HCT116 (cell line): ENCODE data around the gene CELF3. TPM values are rescaled to one million over a fixed set of nuclear protein-coding genes. Genes with fewer than 3 reads are reported as not detected.

ENCODE experiments used
- ATAC-seq: fragments of 200-7000 bp; cut with Tn5 transposase; 2 replicates; pipeline ENCODE4 v1.9.1; 2020; ENCODE audit warnings: mild to moderate bottlenecking, moderate library complexity
- BruUV-seq: library from RNA; stranded (reverse); fragments of 400-500 nt; replicated peaks from 2 replicates; lab custom pipeline; 2021; lab: Mats Ljungman, UMichigan
- CTCF ChIA-PET: fragments of 300-600 bp; sonication (Branson Sonifier 250); formaldehyde crosslinking; loops from one replicate; lab custom pipeline; 2021; ENCODE audit warnings: antibody characterized with exemption; lab: Charles Lee
- POLR2A ChIA-PET: fragments of 300-600, 350-600 bp; sonication (Branson Sonifier 250); formaldehyde crosslinking; loops from one replicate; lab custom pipeline; 2021; ENCODE audit warnings: antibody characterized with exemption; lab: Charles Lee
- RAD21 ChIA-PET, 2 experiments: fragments of 300-600 bp; sonication (Branson Sonifier 250); formaldehyde crosslinking; loops; one replicate each; lab custom pipeline; 2023; ENCODE audit warnings: low total read pairs in 2 of 2; ENCODE audit not compliant: uncharacterized antibody in 2 of 2, unreplicated experiment in 2 of 2, low non-redundant PET in 1 of 2; lab: Charles Lee
- DNase-seq: peaks from one replicate; pipeline ENCODE4 v3.0.0-alpha.2; 2010; ENCODE audit warnings: low read depth, low spot score
- H2AFZ ChIP-seq: fragments of 200-600 bp; shearing (Covaris generic), sonication (generic); 2 replicates; pipeline ENCODE4 v1.6.1; 2017; ENCODE audit warnings: low read depth, mixed run types, mixed read lengths, antibody characterized with exemption, low read length; ENCODE audit not compliant: poor library complexity, severe bottlenecking
- H3K27ac ChIP-seq: 2 replicates; pipeline ENCODE4 v1.5.1; 2012; ENCODE audit warnings: low read depth, low read length
- H3K27me3 ChIP-seq: fragments of 200-600 bp; sonication (generic); 2 replicates; pipeline ENCODE4 v1.6.1; 2016; ENCODE audit warnings: mixed run types, low read length, mixed read lengths; ENCODE audit not compliant: insufficient read depth
- H3K36me3 ChIP-seq, 2 experiments: fragments of 200-500 bp in 1 of 2; fragments of 200-600 bp in 1 of 2; sonication (Bioruptor generic) in 1 of 2; sonication (generic) in 1 of 2; 2 replicates each; pipeline versions ENCODE4 v1.5.1 to v1.6.1; 2014 to 2016; ENCODE audit warnings: low read length in 2 of 2, inconsistent platforms in 1 of 2, mixed read lengths in 1 of 2, mixed run types in 1 of 2; ENCODE audit not compliant: insufficient read depth in 2 of 2, control insufficient read depth in 1 of 2
- H3K4me1 ChIP-seq, 2 experiments: fragments of 200-600 bp in 1 of 2; sonication (generic) in 1 of 2; 2 replicates each; pipeline versions ENCODE4 v1.5.1 to v1.6.1; 2012 to 2017; ENCODE audit warnings: low read length in 2 of 2, inconsistent platforms in 1 of 2, mild to moderate bottlenecking in 1 of 2, mixed read lengths in 1 of 2, mixed run types in 1 of 2, moderate library complexity in 1 of 2; ENCODE audit not compliant: insufficient read depth in 2 of 2, control insufficient read depth in 1 of 2
- H3K4me2 ChIP-seq: fragments of 200-600 bp; sonication (generic); 2 replicates; pipeline ENCODE4 v1.6.1; 2017; ENCODE audit warnings: mixed run types, low read length, mixed read lengths
- H3K4me3 ChIP-seq, 2 experiments: fragments of 200-600 bp in 1 of 2; sonication (generic) in 1 of 2; replicated peaks in 1 of 2; 2 replicates each; pipeline ENCODE4 v1.5.1; 2011 to 2016; ENCODE audit warnings: low read length in 2 of 2, control low read depth in 1 of 2, low read depth in 1 of 2, mild to moderate bottlenecking in 1 of 2, mixed read lengths in 1 of 2, mixed run types in 1 of 2
- H3K79me2 ChIP-seq: fragments of 200-600 bp; sonication (generic); 2 replicates; pipeline ENCODE4 v1.6.1; 2017; ENCODE audit warnings: mild to moderate bottlenecking, mixed run types, low read length, moderate library complexity, mixed read lengths; ENCODE audit not compliant: insufficient read depth
- H3K9ac ChIP-seq: fragments of 200-600 bp; sonication (generic); 2 replicates; pipeline ENCODE4 v1.6.1; 2016; ENCODE audit warnings: low read length, mixed read lengths
- H3K9me2 ChIP-seq: fragments of 200-600 bp; sonication (generic), shearing (Covaris generic); 2 replicates; pipeline ENCODE4 v1.6.1; 2017; ENCODE audit warnings: mixed run types, mild to moderate bottlenecking, moderate library complexity; ENCODE audit not compliant: insufficient read depth
- H3K9me3 ChIP-seq, 2 experiments: fragments of 200-500 bp in 1 of 2; fragments of 200-600 bp in 1 of 2; sonication (Bioruptor generic) in 1 of 2; sonication (generic) in 1 of 2; 2 replicates each; pipeline ENCODE4 v1.6.1; 2014 to 2017; ENCODE audit warnings: low read length in 2 of 2, mixed read lengths in 2 of 2, inconsistent platforms in 1 of 2, low read depth in 1 of 2, mild to moderate bottlenecking in 1 of 2, mixed run types in 1 of 2, moderate library complexity in 1 of 2; ENCODE audit not compliant: control insufficient read depth in 1 of 2, insufficient read depth in 1 of 2
- H4K20me1 ChIP-seq: fragments of 200-600 bp; sonication (generic), shearing (Covaris generic); 2 replicates; pipeline ENCODE4 v1.6.1; 2017; ENCODE audit warnings: mixed run types, mild to moderate bottlenecking, moderate library complexity; ENCODE audit not compliant: insufficient read depth
- CEBPB ChIP-seq: IDR thresholded peaks from 2 replicates; pipeline ENCODE4 v1.6.1; 2012; ENCODE audit warnings: low read depth
- EGR1 ChIP-seq: IDR thresholded peaks from 2 replicates; pipeline ENCODE4 v1.6.1; 2012; ENCODE audit warnings: low read depth
- ELF1 ChIP-seq: IDR thresholded peaks from 2 replicates; pipeline ENCODE4 v1.6.1; 2012; ENCODE audit warnings: low read depth, borderline replicate concordance
- EZH2phosphoT487 ChIP-seq: fragments of 200-600 bp; IDR thresholded peaks from 2 replicates; pipeline ENCODE4 v1.6.1; 2018; ENCODE audit warnings: antibody characterized with exemption, borderline replicate concordance
- FOSL1 ChIP-seq: IDR thresholded peaks from 2 replicates; pipeline ENCODE4 v1.6.1; 2012; ENCODE audit warnings: low read depth
- POLR2A ChIP-seq: IDR thresholded peaks from 2 replicates; pipeline ENCODE4 v1.7.0; 2011; ENCODE audit warnings: borderline replicate concordance; ENCODE audit not compliant: insufficient read depth, insufficient read length; ENCODE audit errors: extremely low read depth
- POLR2AphosphoS5 ChIP-seq: IDR thresholded peaks from 2 replicates; pipeline ENCODE4 v1.6.1; 2011; ENCODE audit warnings: mild to moderate bottlenecking, low read depth, low read length, moderate library complexity
- SIN3A ChIP-seq: IDR thresholded peaks from 2 replicates; pipeline ENCODE4 v1.6.1; 2012; ENCODE audit warnings: low read depth
- SP1 ChIP-seq: IDR thresholded peaks from 2 replicates; pipeline ENCODE4 v1.6.1; 2012; ENCODE audit warnings: low read depth
- SRF ChIP-seq: IDR thresholded peaks from 2 replicates; pipeline ENCODE4 v1.6.1; 2012; ENCODE audit warnings: low read depth
- TCF7L2 ChIP-seq: IDR thresholded peaks from 2 replicates; pipeline ENCODE4 v1.7.0; 2011; ENCODE audit warnings: borderline replicate concordance, inconsistent platforms; ENCODE audit not compliant: insufficient read depth, insufficient read length; ENCODE audit errors: extremely low read depth
- ZFX ChIP-seq: fragments of 450-650 bp; IDR thresholded peaks from 2 replicates; pipeline ENCODE4 v1.6.1; 2017
- ZNF274 ChIP-seq: fragments of 200-500 bp; sonication (Bioruptor generic); IDR thresholded peaks from 2 replicates; pipeline ENCODE4 v1.6.1; 2014; ENCODE audit warnings: mild to moderate bottlenecking, low read depth, low read length, inconsistent platforms
- intact Hi-C: fragments of 100-400 bp; cut with micrococcal nuclease; formaldehyde crosslinking; loops from 2 replicates; pipeline ENCODE4 v1.10.0; 2022
- total RNA-seq: library from RNA; stranded (reverse); gene quantifications from one replicate; pipeline ENCODE4 v1.2.1, GENCODE V29; 2021; ENCODE audit not compliant: unreplicated experiment
- TF ChIP-seq, protein P1 (sequence below): IDR thresholded peaks from 2 replicates; pipeline ENCODE4 v1.6.1; 2011; ENCODE audit warnings: mild to moderate bottlenecking, low read length, moderate library complexity; ENCODE audit not compliant: insufficient replicate concordance; ENCODE audit errors: extremely low read depth
- TF ChIP-seq, protein P2 (sequence below): IDR thresholded peaks from 2 replicates; pipeline ENCODE4 v1.6.1; 2012
- TF ChIP-seq, protein P3 (sequence below), 3 experiments: fragments of 200-600 bp in 1 of 3; sonication (generic) in 1 of 3; IDR thresholded peaks in 2 of 3; conservative IDR thresholded peaks in 1 of 3; 2 replicates each; pipeline ENCODE4 v1.5.1; 2012 to 2017; ENCODE audit warnings: low read depth in 2 of 3, low read length in 2 of 3, antibody characterized with exemption in 1 of 3, borderline replicate concordance in 1 of 3, control low read depth in 1 of 3, mild to moderate bottlenecking in 1 of 3, mixed read lengths in 1 of 3, mixed run types in 1 of 3, moderate library complexity in 1 of 3; ENCODE audit not compliant: insufficient read depth in 1 of 3
- TF ChIP-seq, protein P4 (sequence below): IDR thresholded peaks from 2 replicates; pipeline ENCODE4 v1.6.1; 2012; ENCODE audit warnings: low read depth
- TF ChIP-seq, protein P5 (sequence below): IDR thresholded peaks from 2 replicates; pipeline ENCODE4 v1.6.1; 2012

The CELF3 gene
- total RNA-seq, 1 experiment from 2014 or later = not detected

DNA sequence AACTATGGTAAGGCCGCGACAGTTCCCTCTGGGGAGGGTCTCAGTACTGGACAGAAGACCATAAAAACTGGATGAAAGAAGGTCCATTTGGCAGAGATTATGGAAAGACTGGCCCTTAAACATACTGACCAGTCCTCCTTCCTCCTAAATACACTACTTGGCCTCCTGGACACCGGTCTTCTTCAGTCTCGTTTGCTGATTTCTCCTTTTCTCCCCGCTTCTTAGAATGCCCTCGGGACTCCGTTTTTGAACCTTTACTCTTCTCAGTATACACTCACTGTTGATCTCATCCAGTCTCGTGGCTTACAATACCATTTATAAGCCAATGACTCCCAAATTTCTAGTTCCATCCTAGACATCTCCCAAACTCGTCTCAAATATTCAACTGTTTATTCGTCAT lies 47.4 kb upstream of the CELF3 start:
- Histone ChIP-seq H3K4me2 (peak overlapping the region; percentile 82), H3K36me3 (peaks cover 4 to 26% of the 10 kb centered on the region in 2 experiments), H3K9me2 (no peaks in the 10 kb centered on the region), H3K27me3 (no peaks in the 10 kb centered on the region), H3K9ac (peak overlapping the region; percentile 83), H3K27ac (peak overlapping the region; percentile 77), H3K4me3 (peak overlapping the region; percentile 86 to 90), H4K20me1 (no peaks in the 10 kb centered on the region), H3K79me2 (peaks cover 15% of the 10 kb centered on the region), H3K9me3 (no peaks in the 10 kb centered on the region), H3K4me1 (peaks cover 12 to 28% of the 10 kb centered on the region in 2 experiments; a peak in 3 of 4 replicates), H2AFZ (no peak overlapping the region)
- intact Hi-C loops = no loop called here
- ATAC-seq = no peak
- RAD21 ChIA-PET = interaction anchor here in 1 of 2 experiments (1.5 kb wide), 1 partner anchor 72 kb away, joined by 3 read pairs; no protein-coding TSS in a partner anchor
- POLR2A ChIA-PET = no interaction called here
- DNase-seq = no peak
- TF ChIP-seq SP1 (no peak), CEBPB (no peak), EZH2phosphoT487 (no peak), SRF (no peak), ZFX (no peak), ZNF274 (no peak), POLR2AphosphoS5 (no peak), SIN3A (no peak), ELF1 (no peak), FOSL1 (no peak), POLR2A (no peak), TCF7L2 (no peak), EGR1 (no peak)
- TF ChIP-seq, protein P1, sequence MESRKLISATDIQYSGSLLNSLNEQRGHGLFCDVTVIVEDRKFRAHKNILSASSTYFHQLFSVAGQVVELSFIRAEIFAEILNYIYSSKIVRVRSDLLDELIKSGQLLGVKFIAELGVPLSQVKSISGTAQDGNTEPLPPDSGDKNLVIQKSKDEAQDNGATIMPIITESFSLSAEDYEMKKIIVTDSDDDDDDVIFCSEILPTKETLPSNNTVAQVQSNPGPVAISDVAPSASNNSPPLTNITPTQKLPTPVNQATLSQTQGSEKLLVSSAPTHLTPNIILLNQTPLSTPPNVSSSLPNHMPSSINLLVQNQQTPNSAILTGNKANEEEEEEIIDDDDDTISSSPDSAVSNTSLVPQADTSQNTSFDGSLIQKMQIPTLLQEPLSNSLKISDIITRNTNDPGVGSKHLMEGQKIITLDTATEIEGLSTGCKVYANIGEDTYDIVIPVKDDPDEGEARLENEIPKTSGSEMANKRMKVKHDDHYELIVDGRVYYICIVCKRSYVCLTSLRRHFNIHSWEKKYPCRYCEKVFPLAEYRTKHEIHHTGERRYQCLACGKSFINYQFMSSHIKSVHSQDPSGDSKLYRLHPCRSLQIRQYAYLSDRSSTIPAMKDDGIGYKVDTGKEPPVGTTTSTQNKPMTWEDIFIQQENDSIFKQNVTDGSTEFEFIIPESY = no peak
- TF ChIP-seq, protein P2, sequence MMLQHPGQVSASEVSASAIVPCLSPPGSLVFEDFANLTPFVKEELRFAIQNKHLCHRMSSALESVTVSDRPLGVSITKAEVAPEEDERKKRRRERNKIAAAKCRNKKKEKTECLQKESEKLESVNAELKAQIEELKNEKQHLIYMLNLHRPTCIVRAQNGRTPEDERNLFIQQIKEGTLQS = no peak
- TF ChIP-seq, protein P3, sequence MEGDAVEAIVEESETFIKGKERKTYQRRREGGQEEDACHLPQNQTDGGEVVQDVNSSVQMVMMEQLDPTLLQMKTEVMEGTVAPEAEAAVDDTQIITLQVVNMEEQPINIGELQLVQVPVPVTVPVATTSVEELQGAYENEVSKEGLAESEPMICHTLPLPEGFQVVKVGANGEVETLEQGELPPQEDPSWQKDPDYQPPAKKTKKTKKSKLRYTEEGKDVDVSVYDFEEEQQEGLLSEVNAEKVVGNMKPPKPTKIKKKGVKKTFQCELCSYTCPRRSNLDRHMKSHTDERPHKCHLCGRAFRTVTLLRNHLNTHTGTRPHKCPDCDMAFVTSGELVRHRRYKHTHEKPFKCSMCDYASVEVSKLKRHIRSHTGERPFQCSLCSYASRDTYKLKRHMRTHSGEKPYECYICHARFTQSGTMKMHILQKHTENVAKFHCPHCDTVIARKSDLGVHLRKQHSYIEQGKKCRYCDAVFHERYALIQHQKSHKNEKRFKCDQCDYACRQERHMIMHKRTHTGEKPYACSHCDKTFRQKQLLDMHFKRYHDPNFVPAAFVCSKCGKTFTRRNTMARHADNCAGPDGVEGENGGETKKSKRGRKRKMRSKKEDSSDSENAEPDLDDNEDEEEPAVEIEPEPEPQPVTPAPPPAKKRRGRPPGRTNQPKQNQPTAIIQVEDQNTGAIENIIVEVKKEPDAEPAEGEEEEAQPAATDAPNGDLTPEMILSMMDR (IDR thresholded peaks at IDR 0.05 in 2 of 3, conservative IDR thresholded peaks at IDR 0.05 in 1 of 3; ENCODE audit: borderline replicate concordance in 1 of 3, insufficient read depth in 1 of 3, low read depth in 2 of 3, low read length in 2 of 3) = no peak
- TF ChIP-seq, protein P4, sequence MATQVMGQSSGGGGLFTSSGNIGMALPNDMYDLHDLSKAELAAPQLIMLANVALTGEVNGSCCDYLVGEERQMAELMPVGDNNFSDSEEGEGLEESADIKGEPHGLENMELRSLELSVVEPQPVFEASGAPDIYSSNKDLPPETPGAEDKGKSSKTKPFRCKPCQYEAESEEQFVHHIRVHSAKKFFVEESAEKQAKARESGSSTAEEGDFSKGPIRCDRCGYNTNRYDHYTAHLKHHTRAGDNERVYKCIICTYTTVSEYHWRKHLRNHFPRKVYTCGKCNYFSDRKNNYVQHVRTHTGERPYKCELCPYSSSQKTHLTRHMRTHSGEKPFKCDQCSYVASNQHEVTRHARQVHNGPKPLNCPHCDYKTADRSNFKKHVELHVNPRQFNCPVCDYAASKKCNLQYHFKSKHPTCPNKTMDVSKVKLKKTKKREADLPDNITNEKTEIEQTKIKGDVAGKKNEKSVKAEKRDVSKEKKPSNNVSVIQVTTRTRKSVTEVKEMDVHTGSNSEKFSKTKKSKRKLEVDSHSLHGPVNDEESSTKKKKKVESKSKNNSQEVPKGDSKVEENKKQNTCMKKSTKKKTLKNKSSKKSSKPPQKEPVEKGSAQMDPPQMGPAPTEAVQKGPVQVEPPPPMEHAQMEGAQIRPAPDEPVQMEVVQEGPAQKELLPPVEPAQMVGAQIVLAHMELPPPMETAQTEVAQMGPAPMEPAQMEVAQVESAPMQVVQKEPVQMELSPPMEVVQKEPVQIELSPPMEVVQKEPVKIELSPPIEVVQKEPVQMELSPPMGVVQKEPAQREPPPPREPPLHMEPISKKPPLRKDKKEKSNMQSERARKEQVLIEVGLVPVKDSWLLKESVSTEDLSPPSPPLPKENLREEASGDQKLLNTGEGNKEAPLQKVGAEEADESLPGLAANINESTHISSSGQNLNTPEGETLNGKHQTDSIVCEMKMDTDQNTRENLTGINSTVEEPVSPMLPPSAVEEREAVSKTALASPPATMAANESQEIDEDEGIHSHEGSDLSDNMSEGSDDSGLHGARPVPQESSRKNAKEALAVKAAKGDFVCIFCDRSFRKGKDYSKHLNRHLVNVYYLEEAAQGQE = no peak
- TF ChIP-seq, protein P5, sequence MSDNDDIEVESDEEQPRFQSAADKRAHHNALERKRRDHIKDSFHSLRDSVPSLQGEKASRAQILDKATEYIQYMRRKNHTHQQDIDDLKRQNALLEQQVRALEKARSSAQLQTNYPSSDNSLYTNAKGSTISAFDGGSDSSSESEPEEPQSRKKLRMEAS = no peak
- BruUV-seq = no TSS peak
- CTCF ChIA-PET = interaction anchor here (1.9 kb wide), 1 partner anchor 238 kb away, joined by 6 read pairs; no protein-coding TSS in a partner anchor
